ENCODE results near the gene CSPG5. TPM values are rescaled to one million over a fixed set of nuclear protein-coding genes. Genes with fewer than 3 reads are reported as not detected.

Gene CSPG5
- total RNA-seq, 1 donor from 2014 or later: 0.59 TPM

GRCh38 chr3:47590216-47590615 is 11.6 kb upstream of the CSPG5 start:
- no peak for DNase-seq
- intact Hi-C loops (cut with micrococcal nuclease): no loop called here
- no peak for ATAC-seq

GRCh38 chr3:47588587-47588986 is 9.9 kb upstream of the CSPG5 start:
- ATAC-seq (no peak), DNase-seq (no peak)
- intact Hi-C loops (cut with micrococcal nuclease): no loop called here

GRCh38 chr3:47588053-47588452 is 9.4 kb upstream of the CSPG5 start:
- intact Hi-C loops (cut with micrococcal nuclease): no loop called here
- ATAC-seq (no peak), DNase-seq (no peak)

GRCh38 chr3:47586746-47587145 is 8.1 kb upstream of the CSPG5 start:
- intact Hi-C loops (cut with micrococcal nuclease): no loop called here
- DNase-seq (no peak), ATAC-seq (no peak)

- ATAC-seq (no peak), DNase-seq (no peak)
- intact Hi-C loops (cut with micrococcal nuclease): no loop called here
Measured at GRCh38 chr3:47583320-47584075, 4.8 kb upstream of the CSPG5 start.

- intact Hi-C loops (cut with micrococcal nuclease): no loop called here
- DNase-seq: no peak
- ATAC-seq: no peak
Measured at GRCh38 chr3:47581835-47582234, 3.2 kb upstream of the CSPG5 start.

- DNase-seq (no peak), ATAC-seq (no peak)
- intact Hi-C loops (cut with micrococcal nuclease): no loop called here
Measured at GRCh38 chr3:47581422-47581821, 2.8 kb upstream of the CSPG5 start.

DNA sequence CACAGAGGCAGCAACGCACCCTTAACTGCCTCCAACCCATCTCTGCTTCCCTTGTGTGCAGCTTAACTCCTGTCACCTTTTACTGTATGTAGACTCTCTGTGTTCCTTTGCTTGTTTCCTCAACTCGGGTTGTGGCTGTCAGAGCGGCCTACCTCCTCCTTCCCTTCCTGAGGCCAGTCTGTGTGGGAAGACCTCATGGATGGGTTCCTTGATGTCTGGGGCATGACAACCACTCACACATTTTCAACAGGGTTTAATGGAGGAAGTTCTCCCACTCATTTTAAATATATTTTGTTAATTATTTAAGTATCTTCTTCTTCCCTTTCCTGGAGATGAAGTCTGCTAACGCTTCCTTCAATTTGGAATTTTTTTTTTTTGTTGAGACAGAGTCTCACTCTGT is 1.8 kb upstream of the CSPG5 start:
- DNase-seq: no peak
- intact Hi-C loops (cut with micrococcal nuclease): no loop called here
- no peak for ATAC-seq

- ATAC-seq: no peak
- intact Hi-C loops (cut with micrococcal nuclease): no loop called here
- no peak for DNase-seq
Measured at GRCh38 chr3:47579875-47580274, 1.2 kb upstream of the CSPG5 start.

- DNase-seq (peak; percentile 61), ATAC-seq (peak; percentile 79)
- intact Hi-C loops (cut with micrococcal nuclease): no loop called here
Measured at GRCh38 chr3:47578119-47578632, 489 bp downstream of the CSPG5 start.

DNA sequence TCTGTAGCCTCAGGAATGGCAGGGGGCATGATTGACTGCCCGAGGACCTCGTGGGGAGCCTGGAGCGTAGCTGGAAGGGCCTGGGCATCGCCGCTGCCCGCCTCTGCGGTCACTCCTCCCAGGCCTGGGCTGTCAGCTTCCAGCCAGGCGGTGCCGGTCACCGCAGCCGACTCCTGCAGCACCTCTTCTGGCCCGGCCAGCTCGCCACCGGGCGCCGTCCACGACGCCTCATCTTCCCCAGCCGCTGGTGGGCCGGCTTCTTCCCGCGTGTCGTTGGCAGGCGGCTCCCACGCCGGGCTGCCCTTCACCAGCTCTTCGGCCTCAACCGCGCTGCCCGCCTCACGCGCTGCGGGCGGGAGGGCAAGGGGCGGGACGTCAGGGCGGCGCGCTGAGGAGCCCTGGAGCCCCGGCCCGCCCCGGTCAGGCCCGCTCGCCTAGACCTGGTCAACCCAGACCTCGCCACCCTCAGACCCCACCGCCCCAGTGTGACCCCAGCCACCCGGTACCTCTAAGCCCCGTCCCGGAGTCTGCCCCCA is 1.0 kb downstream of the CSPG5 start:
- peak; percentile 65 for ATAC-seq
- peak; percentile 42 for DNase-seq
- intact Hi-C loops (cut with micrococcal nuclease): no loop called here

- ATAC-seq (peak; percentile 66), DNase-seq (peak; percentile 33)
- intact Hi-C loops (cut with micrococcal nuclease): no loop called here
Measured at GRCh38 chr3:47573190-47574172, 5.2 kb downstream of the CSPG5 start.

- no peak for DNase-seq
- intact Hi-C loops (cut with micrococcal nuclease): no loop called here
- no peak for ATAC-seq
Measured at GRCh38 chr3:47571391-47572175, 7.1 kb downstream of the CSPG5 start.

- no peak for DNase-seq
- intact Hi-C loops (cut with micrococcal nuclease): no loop called here
- ATAC-seq: peak; percentile 23
Measured at GRCh38 chr3:47568901-47569300, 9.8 kb downstream of the CSPG5 start.

- no peak for ATAC-seq
- intact Hi-C loops (cut with micrococcal nuclease): no loop called here
- DNase-seq: no peak
Measured at GRCh38 chr3:47567149-47567548, 11.5 kb downstream of the CSPG5 start.

DNA sequence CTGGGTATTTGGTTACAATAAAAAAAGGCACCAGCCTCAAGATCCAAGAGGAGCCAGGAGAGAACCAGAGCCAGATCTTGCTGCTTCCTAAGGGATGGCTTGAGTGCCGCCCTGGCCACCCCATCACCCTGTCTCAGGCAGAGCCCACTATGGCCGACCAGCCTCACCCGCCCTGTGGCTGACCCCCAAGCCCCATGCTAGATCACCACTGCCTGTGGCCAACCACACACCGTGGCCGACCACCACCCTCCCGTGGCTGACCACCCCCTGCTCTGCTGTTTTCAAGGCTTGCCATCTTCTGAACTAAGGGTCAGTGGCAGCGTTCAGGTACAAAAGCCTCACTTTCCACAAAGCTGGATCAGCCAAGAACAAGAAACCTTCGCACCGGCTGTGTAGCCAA is 12.0 kb downstream of the CSPG5 start:
- no peak for DNase-seq
- no peak for ATAC-seq
- intact Hi-C loops (cut with micrococcal nuclease): no loop called here

DNA sequence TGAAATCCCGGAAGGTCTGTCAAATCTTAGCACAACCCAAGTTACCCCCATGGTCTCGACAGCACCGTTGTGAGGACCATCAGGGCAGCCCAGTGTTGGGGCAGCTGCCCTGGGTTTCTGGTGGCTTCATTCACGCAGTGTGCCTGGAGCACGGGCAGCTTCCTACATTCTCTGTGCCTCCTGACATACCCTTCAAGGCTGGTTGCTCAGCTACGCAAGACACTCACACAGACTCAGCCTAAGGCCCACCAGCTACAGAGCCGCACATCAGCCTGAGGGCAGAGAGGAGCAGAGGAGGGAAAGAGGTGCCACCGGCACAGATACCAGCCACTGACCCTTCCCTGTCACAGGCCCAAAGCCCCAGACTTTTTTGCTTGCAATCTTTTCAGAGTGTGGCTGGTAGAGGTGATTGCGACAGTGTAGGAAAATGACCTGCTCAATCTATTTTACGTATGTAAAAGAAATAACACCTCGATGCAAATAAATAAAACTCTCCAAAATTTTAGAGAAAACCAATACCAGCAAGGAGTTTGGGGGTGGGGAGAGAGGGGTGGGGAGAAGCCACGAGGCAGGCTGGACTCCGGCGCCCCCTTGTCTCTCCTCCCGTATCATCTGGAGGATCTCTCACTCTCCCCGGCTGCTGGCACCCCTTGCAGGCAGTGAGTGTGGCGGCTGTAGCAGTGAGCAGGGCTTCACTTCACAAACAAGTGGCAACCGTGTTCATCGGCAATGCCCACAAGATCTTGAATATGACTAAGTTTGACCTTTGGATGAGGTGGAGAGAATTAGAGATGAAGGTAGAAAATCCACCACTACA is 12.7 kb downstream of the CSPG5 start:
- ATAC-seq (no peak), DNase-seq (no peak)
- intact Hi-C loops (cut with micrococcal nuclease): no loop called here

DNA sequence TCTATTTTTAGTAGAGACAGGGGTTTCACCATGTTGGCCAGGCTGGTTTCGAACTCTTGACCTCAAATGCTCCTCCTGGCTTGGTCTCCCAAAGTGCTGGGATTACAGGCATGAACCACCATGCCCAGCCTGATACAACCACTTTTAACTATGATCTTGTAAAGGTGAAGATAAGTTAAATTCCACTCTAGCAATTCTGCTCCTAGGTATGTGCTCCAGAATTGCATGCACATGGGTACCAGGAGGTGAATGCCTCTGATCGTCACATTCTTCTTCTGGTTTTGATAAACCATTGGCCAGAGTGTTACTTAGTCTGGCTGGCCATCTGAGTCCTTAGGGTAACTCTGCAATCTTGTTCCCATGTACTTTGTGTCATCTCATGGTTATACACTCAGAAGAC is 22.3 kb downstream of the CSPG5 start:
- ATAC-seq (no peak), DNase-seq (no peak)
- intact Hi-C loops (cut with micrococcal nuclease): no loop called here

All from left ventricle myocardium superior (tissue), 1 donor.